Astrocyte (in vitro differentiated cells and primary cell): ENCODE data around the gene MRPL10. TPM values are rescaled to one million over a fixed set of nuclear protein-coding genes. Genes with fewer than 3 reads are reported as not detected.
A peak's percentile ranks its signal among the peaks of the same experiment; 100 is the strongest.

Experiments
- DNase-seq: peaks from one replicate; pipeline ENCODE4 v3.0.0-alpha.2; 2010; ENCODE audit warnings: low read depth
- FAIRE-seq: peaks from 2 replicates; lab custom pipeline; 2011; peaks lifted over from hg19 to GRCh38; lab: Jason Lieb, UNC
- H2AFZ ChIP-seq: 2 replicates; pipeline ENCODE4 v1.6.0; 2012; ENCODE audit warnings: low read depth, low read length, inconsistent platforms
- H3K27ac ChIP-seq: 2 replicates; pipeline ENCODE4 v1.5.1; 2011; ENCODE audit warnings: low read depth, low read length, inconsistent platforms
- H3K27me3 ChIP-seq: 2 replicates; pipeline ENCODE4 v1.6.0; 2011; ENCODE audit warnings: low read length, inconsistent platforms; ENCODE audit not compliant: insufficient read depth
- H3K36me3 ChIP-seq: 2 replicates; pipeline ENCODE4 v1.5.1; 2011; ENCODE audit warnings: low read length, inconsistent platforms; ENCODE audit not compliant: insufficient read depth
- H3K4me1 ChIP-seq: 2 replicates; pipeline ENCODE4 v1.5.1; 2011; ENCODE audit warnings: low read length, inconsistent platforms; ENCODE audit not compliant: insufficient read depth
- H3K4me2 ChIP-seq: 2 replicates; pipeline ENCODE4 v1.6.0; 2012; ENCODE audit warnings: low read length, inconsistent platforms
- H3K4me3 ChIP-seq: 2 replicates; pipeline ENCODE4 v1.5.1; 2011; ENCODE audit warnings: low read depth, mild to moderate bottlenecking, low read length, inconsistent platforms; ENCODE audit not compliant: insufficient read depth
- H3K79me2 ChIP-seq: 2 replicates; pipeline ENCODE4 v1.6.0; 2012; ENCODE audit warnings: mild to moderate bottlenecking, low read length, inconsistent platforms; ENCODE audit not compliant: insufficient read depth
- H3K9ac ChIP-seq: 2 replicates; pipeline ENCODE4 v1.6.0; 2012; ENCODE audit warnings: mild to moderate bottlenecking, low read length, inconsistent platforms
- H3K9me3 ChIP-seq: 2 replicates; pipeline ENCODE4 v1.5.1; 2012; ENCODE audit warnings: low read depth, mild to moderate bottlenecking, low read length, inconsistent platforms; ENCODE audit not compliant: insufficient read depth
- H4K20me1 ChIP-seq: 2 replicates; pipeline ENCODE4 v1.6.0; 2012; ENCODE audit warnings: low read length, inconsistent platforms; ENCODE audit not compliant: insufficient read depth
- H3K27ac Mint-ChIP-seq: one replicate; pipeline ENCODE4 v1.8.0; 2021; ENCODE audit warnings: mild to moderate bottlenecking, mixed read lengths; ENCODE audit not compliant: unreplicated experiment
- H3K27me3 Mint-ChIP-seq: one replicate; pipeline ENCODE4 v1.8.0; 2021; ENCODE audit warnings: low read depth, mixed read lengths; ENCODE audit not compliant: unreplicated experiment
- H3K36me3 Mint-ChIP-seq: one replicate; pipeline ENCODE4 v1.8.0; 2021; ENCODE audit warnings: low read depth, mixed read lengths; ENCODE audit not compliant: unreplicated experiment
- H3K4me1 Mint-ChIP-seq: one replicate; pipeline ENCODE4 v1.8.0; 2021; ENCODE audit warnings: low read depth, mixed read lengths; ENCODE audit not compliant: unreplicated experiment
- H3K4me3 Mint-ChIP-seq: one replicate; pipeline ENCODE4 v1.8.0; 2021; ENCODE audit warnings: mild to moderate bottlenecking, moderate library complexity, mixed read lengths; ENCODE audit not compliant: unreplicated experiment
- H3K9me3 Mint-ChIP-seq: one replicate; pipeline ENCODE4 v1.8.0; 2021; ENCODE audit warnings: mild to moderate bottlenecking, mixed read lengths; ENCODE audit not compliant: unreplicated experiment
- EZH2 ChIP-seq: IDR thresholded peaks from 2 replicates; pipeline ENCODE4 v1.6.1; 2012; ENCODE audit warnings: mild to moderate bottlenecking, low read length, inconsistent platforms; ENCODE audit not compliant: insufficient read depth
- total RNA-seq: library from RNA; stranded (reverse); gene quantifications from 2 replicates; pipeline ENCODE4 v1.2.1, GENCODE V29; 2021
- TF ChIP-seq, protein P1 (sequence below): IDR thresholded peaks from 2 replicates; pipeline ENCODE4 v1.5.1; 2011; ENCODE audit warnings: low read depth, mild to moderate bottlenecking, inconsistent platforms, low read length, moderate library complexity; ENCODE audit not compliant: insufficient read depth

Gene MRPL10
- total RNA-seq, 1 donor from 2014 or later, result 33.2 TPM

DNA sequence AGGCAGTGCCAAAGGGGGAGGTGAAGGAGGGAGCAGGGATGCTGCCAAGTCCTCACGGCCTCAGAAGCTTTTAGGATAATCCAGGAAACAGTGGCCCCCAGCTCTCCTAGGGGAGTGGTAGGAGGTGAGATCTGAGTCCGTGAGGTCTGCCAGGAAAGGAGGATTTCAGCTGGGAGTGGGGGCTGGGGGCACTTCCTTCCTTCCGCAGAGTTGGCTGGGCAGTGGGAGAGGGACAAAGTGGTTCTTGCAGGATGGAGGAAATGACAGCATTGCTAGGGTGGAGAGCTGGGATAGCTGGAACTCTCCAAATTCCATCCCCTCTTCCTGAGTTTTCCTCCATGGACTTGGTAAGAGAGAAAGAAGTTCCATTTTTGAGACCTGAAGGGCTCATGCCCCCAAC, 24.4 kb upstream of the MRPL10 start:
- H3K27me3 ChIP-seq, result peaks cover 50% of the 10 kb centered on the region
- no peak overlapping the region for H3K4me3 ChIP-seq
- Mint-ChIP-seq H3K27ac (no peak overlapping the region), H3K4me1 (peaks cover 10% of the 10 kb centered on the region), H3K36me3 (peaks cover 3% of the 10 kb centered on the region), H3K4me3 (no peak overlapping the region), H3K9me3 (no peaks in the 10 kb centered on the region), H3K27me3 (peaks cover 55% of the 10 kb centered on the region)
- no peak for FAIRE-seq
- H3K9me3 ChIP-seq, result no peaks in the 10 kb centered on the region
- TF ChIP-seq, protein P1, sequence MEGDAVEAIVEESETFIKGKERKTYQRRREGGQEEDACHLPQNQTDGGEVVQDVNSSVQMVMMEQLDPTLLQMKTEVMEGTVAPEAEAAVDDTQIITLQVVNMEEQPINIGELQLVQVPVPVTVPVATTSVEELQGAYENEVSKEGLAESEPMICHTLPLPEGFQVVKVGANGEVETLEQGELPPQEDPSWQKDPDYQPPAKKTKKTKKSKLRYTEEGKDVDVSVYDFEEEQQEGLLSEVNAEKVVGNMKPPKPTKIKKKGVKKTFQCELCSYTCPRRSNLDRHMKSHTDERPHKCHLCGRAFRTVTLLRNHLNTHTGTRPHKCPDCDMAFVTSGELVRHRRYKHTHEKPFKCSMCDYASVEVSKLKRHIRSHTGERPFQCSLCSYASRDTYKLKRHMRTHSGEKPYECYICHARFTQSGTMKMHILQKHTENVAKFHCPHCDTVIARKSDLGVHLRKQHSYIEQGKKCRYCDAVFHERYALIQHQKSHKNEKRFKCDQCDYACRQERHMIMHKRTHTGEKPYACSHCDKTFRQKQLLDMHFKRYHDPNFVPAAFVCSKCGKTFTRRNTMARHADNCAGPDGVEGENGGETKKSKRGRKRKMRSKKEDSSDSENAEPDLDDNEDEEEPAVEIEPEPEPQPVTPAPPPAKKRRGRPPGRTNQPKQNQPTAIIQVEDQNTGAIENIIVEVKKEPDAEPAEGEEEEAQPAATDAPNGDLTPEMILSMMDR, result no peak
- no peak for TF ChIP-seq EZH2
- H2AFZ ChIP-seq, result no peak overlapping the region
- no peaks in the 10 kb centered on the region for H4K20me1 ChIP-seq
- peak overlapping the region; percentile 2 for H3K4me2 ChIP-seq
- no peaks in the 10 kb centered on the region for H3K36me3 ChIP-seq
- no peaks in the 10 kb centered on the region for H3K79me2 ChIP-seq
- peaks cover 15% of the 10 kb centered on the region for H3K4me1 ChIP-seq
- no peak for DNase-seq
- no peak overlapping the region for H3K9ac ChIP-seq
- H3K27ac ChIP-seq, result no peak overlapping the region

GRCh38 chr17:47853616-47854015, 22.3 kb upstream of the MRPL10 start:
- no peak overlapping the region for H3K4me3 ChIP-seq
- no peak overlapping the region for H3K27ac Mint-ChIP-seq
- peaks cover 64% of the 10 kb centered on the region for H3K27me3 ChIP-seq
- peaks cover 10% of the 10 kb centered on the region for H3K4me1 Mint-ChIP-seq
- no peak overlapping the region for H3K4me2 ChIP-seq
- DNase-seq (no peak), FAIRE-seq (no peak)
- H3K79me2 ChIP-seq, result no peaks in the 10 kb centered on the region
- peaks cover 18% of the 10 kb centered on the region for H3K4me1 ChIP-seq
- no peak overlapping the region for H3K4me3 Mint-ChIP-seq
- no peaks in the 10 kb centered on the region for H3K9me3 Mint-ChIP-seq
- peaks cover 3% of the 10 kb centered on the region for H3K36me3 Mint-ChIP-seq
- H2AFZ ChIP-seq, result no peak overlapping the region
- TF ChIP-seq, protein P1, result no peak
- TF ChIP-seq EZH2, result no peak
- no peaks in the 10 kb centered on the region for H3K9me3 ChIP-seq
- H3K27ac ChIP-seq, result no peak overlapping the region
- H3K36me3 ChIP-seq, result no peaks in the 10 kb centered on the region
- H3K9ac ChIP-seq, result no peak overlapping the region
- H3K27me3 Mint-ChIP-seq, result peaks cover 65% of the 10 kb centered on the region
- H4K20me1 ChIP-seq, result no peaks in the 10 kb centered on the region

- Mint-ChIP-seq H3K9me3 (no peaks in the 10 kb centered on the region), H3K27ac (no peak overlapping the region), H3K4me3 (peak overlapping the region; percentile 60), H3K27me3 (peaks cover 69% of the 10 kb centered on the region), H3K4me1 (peaks cover 10% of the 10 kb centered on the region), H3K36me3 (peaks cover 3% of the 10 kb centered on the region)
- Histone ChIP-seq H4K20me1 (no peaks in the 10 kb centered on the region), H3K4me2 (peak overlapping the region; percentile 63), H3K4me1 (peaks cover 18% of the 10 kb centered on the region), H3K79me2 (no peaks in the 10 kb centered on the region), H3K9me3 (no peaks in the 10 kb centered on the region), H2AFZ (no peak overlapping the region), H3K9ac (no peak overlapping the region), H3K4me3 (no peak overlapping the region), H3K36me3 (no peaks in the 10 kb centered on the region), H3K27ac (no peak overlapping the region), H3K27me3 (peaks cover 76% of the 10 kb centered on the region)
- no peak for DNase-seq
- no peak for FAIRE-seq
- TF ChIP-seq, protein P1, result no peak
- peak; percentile 55 for TF ChIP-seq EZH2
These were observed 21.0 kb upstream of the MRPL10 start for GRCh38 chr17:47852113-47852949.
